ENCODE data around the gene DLG2.

The DLG2 gene

DNA sequence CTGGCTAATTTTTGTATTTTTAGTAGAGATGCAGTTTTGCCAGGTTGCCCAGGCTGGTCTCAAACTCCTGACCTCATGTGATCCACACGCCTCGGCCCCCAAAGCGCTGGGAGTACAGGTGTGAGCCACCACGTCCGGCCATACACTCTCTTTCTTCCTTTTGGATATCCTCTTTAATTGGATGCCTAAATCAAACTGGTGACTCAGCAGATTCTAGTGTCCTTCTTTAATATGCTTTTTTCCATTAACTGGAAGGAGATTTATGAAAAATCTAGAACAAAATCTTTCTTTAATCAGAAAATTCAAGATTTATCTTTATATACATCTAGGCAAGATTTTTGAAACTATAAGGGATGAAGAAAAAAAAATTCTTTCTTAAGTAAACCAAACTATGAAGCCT, 1371.7 kb downstream of the DLG2 start:
- Mint-ChIP-seq H3K4me3 (no peak overlapping the region), H3K27ac (no peak overlapping the region), H3K36me3 (ENCODE audit: low read depth) (no peaks in the 10 kb centered on the region), H3K9me3 (no peaks in the 10 kb centered on the region), H3K27me3 (ENCODE audit: low read depth, poor library complexity) (peaks cover 4% of the 10 kb centered on the region), H3K4me1 (no peaks in the 10 kb centered on the region)
- TF ChIP-seq, protein P1, sequence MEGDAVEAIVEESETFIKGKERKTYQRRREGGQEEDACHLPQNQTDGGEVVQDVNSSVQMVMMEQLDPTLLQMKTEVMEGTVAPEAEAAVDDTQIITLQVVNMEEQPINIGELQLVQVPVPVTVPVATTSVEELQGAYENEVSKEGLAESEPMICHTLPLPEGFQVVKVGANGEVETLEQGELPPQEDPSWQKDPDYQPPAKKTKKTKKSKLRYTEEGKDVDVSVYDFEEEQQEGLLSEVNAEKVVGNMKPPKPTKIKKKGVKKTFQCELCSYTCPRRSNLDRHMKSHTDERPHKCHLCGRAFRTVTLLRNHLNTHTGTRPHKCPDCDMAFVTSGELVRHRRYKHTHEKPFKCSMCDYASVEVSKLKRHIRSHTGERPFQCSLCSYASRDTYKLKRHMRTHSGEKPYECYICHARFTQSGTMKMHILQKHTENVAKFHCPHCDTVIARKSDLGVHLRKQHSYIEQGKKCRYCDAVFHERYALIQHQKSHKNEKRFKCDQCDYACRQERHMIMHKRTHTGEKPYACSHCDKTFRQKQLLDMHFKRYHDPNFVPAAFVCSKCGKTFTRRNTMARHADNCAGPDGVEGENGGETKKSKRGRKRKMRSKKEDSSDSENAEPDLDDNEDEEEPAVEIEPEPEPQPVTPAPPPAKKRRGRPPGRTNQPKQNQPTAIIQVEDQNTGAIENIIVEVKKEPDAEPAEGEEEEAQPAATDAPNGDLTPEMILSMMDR (IDR thresholded peaks at IDR 0.05), result no peak
- DNase-seq, result no peak

DNA sequence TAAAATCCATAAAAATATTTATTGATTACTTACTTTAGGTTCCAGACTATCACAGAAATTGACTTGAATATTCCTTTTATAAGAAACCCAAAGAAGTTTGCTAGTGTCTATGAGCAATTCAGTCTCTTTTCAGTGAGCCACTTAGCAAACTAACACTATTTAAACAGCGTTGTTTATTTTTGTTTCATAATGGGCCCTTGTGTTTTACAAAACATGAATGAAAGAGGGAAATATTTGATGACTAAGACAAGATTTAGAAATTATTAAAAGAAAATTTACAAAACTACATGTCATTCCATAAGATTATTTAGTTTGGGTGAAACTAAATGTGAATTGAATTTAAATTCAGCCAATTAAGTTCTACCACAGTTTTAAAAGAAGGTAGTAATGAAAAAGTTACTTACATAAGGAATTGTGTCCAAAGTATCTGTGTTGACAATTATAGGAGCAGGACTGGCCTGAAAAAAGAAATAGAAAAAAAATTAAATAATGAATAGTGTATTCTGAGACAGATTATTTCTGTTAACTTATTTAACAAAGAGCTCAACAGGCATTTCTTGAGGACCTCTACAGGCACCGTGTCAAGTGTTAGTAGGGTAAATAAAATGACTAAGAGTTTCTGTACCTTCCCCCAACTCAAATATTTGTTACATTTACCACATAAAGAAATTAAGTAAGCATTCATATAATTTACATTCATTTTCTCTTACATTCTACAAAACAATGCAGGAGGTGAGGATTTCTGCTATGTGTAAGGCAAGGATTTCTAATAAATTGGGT, 1376.1 kb downstream of the DLG2 start:
- Mint-ChIP-seq H3K9me3 (no peaks in the 10 kb centered on the region), H3K36me3 (ENCODE audit: low read depth) (no peaks in the 10 kb centered on the region), H3K27ac (no peak overlapping the region), H3K4me1 (no peaks in the 10 kb centered on the region), H3K4me3 (no peak overlapping the region), H3K27me3 (ENCODE audit: low read depth, poor library complexity) (peaks cover 4% of the 10 kb centered on the region)
- TF ChIP-seq, protein P1 (IDR thresholded peaks at IDR 0.05), result no peak
- no peak for DNase-seq

DNA sequence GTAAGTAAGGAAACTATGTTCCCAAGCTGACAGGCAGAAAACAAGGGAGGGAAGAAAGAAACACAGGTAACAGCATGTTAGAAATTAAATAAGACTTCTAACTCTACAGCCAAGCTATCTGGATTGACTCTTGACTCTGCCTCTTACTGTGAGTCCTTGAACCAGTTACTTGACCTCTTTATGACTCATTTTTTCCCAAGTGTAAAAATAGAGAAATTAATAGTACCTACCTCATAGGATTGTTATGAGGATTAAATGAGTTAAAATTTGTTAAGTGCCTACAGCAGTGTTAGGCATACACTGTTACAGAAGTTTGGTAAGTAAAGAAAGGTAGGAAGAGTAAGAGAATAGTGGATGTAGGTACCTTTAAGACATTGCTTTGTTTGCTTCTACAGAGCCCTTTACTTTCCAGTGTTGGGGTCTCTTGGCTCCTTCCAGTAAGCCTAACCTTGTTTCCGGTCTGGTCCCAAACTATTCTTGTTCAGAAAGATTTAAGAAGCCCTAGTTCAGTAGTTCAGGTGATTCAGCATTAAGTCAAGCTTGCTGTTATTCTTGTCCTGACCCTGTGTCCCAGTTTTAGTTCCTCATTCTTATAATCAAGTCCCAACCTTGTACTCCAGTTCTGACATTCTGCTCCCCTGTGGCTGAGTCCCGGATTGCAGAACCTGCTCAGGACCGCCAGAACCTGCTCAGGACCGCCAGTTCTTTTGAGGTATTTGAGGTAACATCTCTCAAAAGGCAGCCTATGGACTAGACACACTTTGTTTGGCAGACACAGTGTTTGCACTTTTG, 1377.6 kb downstream of the DLG2 start:
- peaks cover 4% of the 10 kb centered on the region for H3K27me3 Mint-ChIP-seq (ENCODE audit: low read depth, poor library complexity)

DNA sequence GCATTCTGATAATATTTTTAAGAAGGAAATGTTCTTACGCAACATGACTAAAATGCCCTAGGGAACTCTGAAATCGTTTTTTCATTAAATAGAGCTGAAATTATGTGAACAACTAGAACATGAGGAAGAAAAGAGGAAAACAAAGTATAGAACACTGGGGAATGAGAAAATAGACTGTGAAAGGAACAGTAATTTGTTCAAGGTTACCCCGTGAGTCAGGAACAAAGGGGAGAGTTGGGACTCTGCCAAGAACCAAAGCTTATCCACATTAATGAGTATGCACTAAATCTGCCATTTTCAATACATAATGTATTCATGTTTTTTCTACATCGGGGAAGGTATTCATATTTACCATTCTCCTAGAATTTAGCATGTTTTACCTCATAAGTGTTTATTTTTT, 1379.2 kb downstream of the DLG2 start:
- no peaks in the 10 kb centered on the region for H3K4me1 Mint-ChIP-seq
- TF ChIP-seq, protein P1 (IDR thresholded peaks at IDR 0.05), result no peak
- peaks cover 5% of the 10 kb centered on the region for H3K27me3 Mint-ChIP-seq (ENCODE audit: low read depth, poor library complexity)
- H3K27ac Mint-ChIP-seq, result no peak overlapping the region
- no peaks in the 10 kb centered on the region for H3K9me3 Mint-ChIP-seq
- no peak for DNase-seq
- no peak overlapping the region for H3K4me3 Mint-ChIP-seq
- H3K36me3 Mint-ChIP-seq (ENCODE audit: low read depth), result no peaks in the 10 kb centered on the region

More for the DNA sequence above, 1377.6 kb downstream of the DLG2 start:
- DNase-seq, result no peak
- Mint-ChIP-seq H3K4me1 (no peaks in the 10 kb centered on the region), H3K36me3 (ENCODE audit: low read depth) (no peaks in the 10 kb centered on the region), H3K27ac (no peak overlapping the region), H3K4me3 (no peak overlapping the region), H3K9me3 (no peaks in the 10 kb centered on the region)
- TF ChIP-seq, protein P1 (IDR thresholded peaks at IDR 0.05), result no peak

DNA sequence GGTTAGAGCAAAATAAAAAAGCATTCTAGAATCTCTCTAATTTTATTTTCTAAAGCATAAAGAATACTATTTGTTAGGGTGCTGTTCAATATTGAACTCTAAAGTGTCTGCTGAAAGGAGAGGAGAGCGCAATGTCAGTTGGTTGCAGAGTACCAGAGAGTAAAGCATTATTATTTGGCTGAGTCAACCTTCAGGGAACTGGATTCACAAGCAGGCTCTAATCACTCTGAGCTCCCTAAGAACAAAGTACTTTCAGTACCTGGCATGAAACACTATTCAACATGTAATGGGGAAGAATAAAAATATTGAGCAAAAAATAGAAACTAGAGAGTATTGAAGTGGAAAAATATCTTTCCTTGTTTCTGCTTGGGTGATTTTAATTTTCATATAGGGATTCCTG, 1380.0 kb downstream of the DLG2 start:
- H3K36me3 Mint-ChIP-seq (ENCODE audit: low read depth), result no peaks in the 10 kb centered on the region
- TF ChIP-seq, protein P1 (IDR thresholded peaks at IDR 0.05), result no peak
- H3K4me1 Mint-ChIP-seq, result no peaks in the 10 kb centered on the region
- H3K4me3 Mint-ChIP-seq, result no peak overlapping the region
- peaks cover 3% of the 10 kb centered on the region for H3K27me3 Mint-ChIP-seq (ENCODE audit: low read depth, poor library complexity)
- no peak for DNase-seq
- no peak overlapping the region for H3K27ac Mint-ChIP-seq
- H3K9me3 Mint-ChIP-seq, result no peaks in the 10 kb centered on the region

Measured in nephron progenitor cell (in vitro differentiated cells).